Endodermal cell (in vitro differentiated cells): ENCODE measurements around the gene ZNF716. TPM values are rescaled to one million over a fixed set of nuclear protein-coding genes. Genes with fewer than 3 reads are reported as not detected.
A peak's percentile ranks its signal among the peaks of the same experiment; 100 is the strongest.

ENCODE experiments used
- DNase-seq: peaks from one replicate; pipeline ENCODE4 v3.0.0-alpha.2; 2017
- H3K27ac ChIP-seq: 2 replicates; pipeline ENCODE4 v1.5.1; 2013; ENCODE audit warnings: mild to moderate bottlenecking, low read depth, low read length, moderate library complexity
- H3K27me3 ChIP-seq: 2 replicates; pipeline ENCODE4 v1.6.1; 2013; ENCODE audit warnings: mild to moderate bottlenecking, low read length, moderate library complexity; ENCODE audit not compliant: insufficient read depth, control insufficient read depth, poor library complexity, severe bottlenecking
- H3K36me3 ChIP-seq: 2 replicates; pipeline ENCODE4 v1.7.0; 2013; ENCODE audit warnings: mild to moderate bottlenecking, low read length, moderate library complexity; ENCODE audit not compliant: control insufficient read depth, insufficient read depth
- H3K4me1 ChIP-seq: one replicate; pipeline ENCODE4 v1.7.0; 2013; ENCODE audit warnings: low read length; ENCODE audit not compliant: control insufficient read depth, insufficient read depth
- H3K4me3 ChIP-seq: 2 replicates; pipeline ENCODE4 v1.5.1; 2013; ENCODE audit warnings: mild to moderate bottlenecking, low read length, moderate library complexity
- H3K9ac ChIP-seq: 2 replicates; pipeline ENCODE4 v1.6.1; 2013; ENCODE audit warnings: mild to moderate bottlenecking, low read length, moderate library complexity; ENCODE audit not compliant: poor library complexity, severe bottlenecking; ENCODE audit errors: extremely low read depth
- H3K9me3 ChIP-seq: 2 replicates; pipeline ENCODE4 v1.6.1; 2013; ENCODE audit warnings: mild to moderate bottlenecking, low read length, moderate library complexity; ENCODE audit not compliant: control insufficient read depth
- H3K27ac Mint-ChIP-seq: 2 replicates; pipeline ENCODE4 v1.8.0; 2020; ENCODE audit warnings: mixed read lengths
- H3K27me3 Mint-ChIP-seq: 2 replicates; pipeline ENCODE4 v1.8.0; 2021; ENCODE audit warnings: mild to moderate bottlenecking, mixed read lengths; ENCODE audit not compliant: insufficient read depth
- H3K36me3 Mint-ChIP-seq: 2 replicates; pipeline ENCODE4 v1.8.0; 2020; ENCODE audit warnings: low read depth, mixed read lengths
- H3K4me1 Mint-ChIP-seq: 2 replicates; pipeline ENCODE4 v1.8.0; 2020; ENCODE audit warnings: mixed read lengths
- H3K4me3 Mint-ChIP-seq: 2 replicates; pipeline ENCODE4 v1.8.0; 2020; ENCODE audit warnings: mild to moderate bottlenecking, moderate library complexity, mixed read lengths
- H3K9me3 Mint-ChIP-seq: 2 replicates; pipeline ENCODE4 v1.8.0; 2020; ENCODE audit warnings: mild to moderate bottlenecking, mixed read lengths
- CTCF ChIP-seq: fragments of 200-600 bp; sonication (generic); conservative IDR thresholded peaks from 2 replicates; pipeline ENCODE4 v1.5.0; 2021; ENCODE audit warnings: antibody characterized with exemption, mild to moderate bottlenecking
- WGBS, 2 experiments: methylation state at CpG; one replicate each; pipeline versions ENCODE4 v1.1.5 to v1.1.7; 2013; ENCODE audit warnings: missing lambda C conversion rate in 2 of 2, mixed read lengths in 1 of 2; ENCODE audit not compliant: insufficient coverage in 1 of 2, insufficient read length in 1 of 2; 5-methylcytosine and 5-hydroxymethylcytosine counted together
- total RNA-seq, 2 donors: library from RNA; stranded (reverse); fragmentation: NEBNext Ultra II Directional in 1 of 2; extraction: Animal tissue kit (Norgen Biotek cat#: 25700) in 1 of 2; gene quantifications; 2 replicates in 1 of 2; 3 replicates in 1 of 2; pipeline ENCODE4 v1.2.1, GENCODE V29; 2021

ZNF716 gene
- total RNA-seq, 2 donors from 2014 or later = not detected

GRCh38 chr7:57425239-57425944, 24.6 kb upstream of the ZNF716 start:
- no peak overlapping the region for H3K4me3 Mint-ChIP-seq
- peaks cover 49% of the 10 kb centered on the region for H3K9me3 ChIP-seq
- TF ChIP-seq CTCF = no peak
- no peak for DNase-seq
- no peaks in the 10 kb centered on the region for H3K27me3 Mint-ChIP-seq
- WGBS, 2 experiments = 86 to 90% methylated on average over 20 to 39 of the region's 39 CpGs
- H3K9me3 Mint-ChIP-seq = peaks cover 73% of the 10 kb centered on the region
- no peak overlapping the region for H3K9ac ChIP-seq
- H3K27ac ChIP-seq = no peak overlapping the region
- H3K36me3 Mint-ChIP-seq = no peaks in the 10 kb centered on the region
- no peaks in the 10 kb centered on the region for H3K4me1 ChIP-seq
- H3K4me3 ChIP-seq = no peak overlapping the region
- no peaks in the 10 kb centered on the region for H3K27me3 ChIP-seq
- H3K36me3 ChIP-seq = no peaks in the 10 kb centered on the region
- H3K4me1 Mint-ChIP-seq = no peaks in the 10 kb centered on the region
- H3K27ac Mint-ChIP-seq = no peak overlapping the region

GRCh38 chr7:57425969-57426628, 23.9 kb upstream of the ZNF716 start:
- no peaks in the 10 kb centered on the region for H3K36me3 ChIP-seq
- H3K27ac ChIP-seq = no peak overlapping the region
- Mint-ChIP-seq H3K36me3 (no peaks in the 10 kb centered on the region), H3K27ac (no peak overlapping the region), H3K4me3 (no peak overlapping the region), H3K9me3 (peaks cover 77% of the 10 kb centered on the region), H3K4me1 (no peaks in the 10 kb centered on the region), H3K27me3 (no peaks in the 10 kb centered on the region)
- DNase-seq = no peak
- no peak overlapping the region for H3K4me3 ChIP-seq
- no peaks in the 10 kb centered on the region for H3K4me1 ChIP-seq
- peak; percentile 32 for TF ChIP-seq CTCF
- H3K27me3 ChIP-seq = no peaks in the 10 kb centered on the region
- 70 to 80% methylated on average over 7 to 29 of the region's 29 CpGs for WGBS, 2 experiments
- no peak overlapping the region for H3K9ac ChIP-seq
- peaks cover 55% of the 10 kb centered on the region for H3K9me3 ChIP-seq

- H3K27ac Mint-ChIP-seq = no peak overlapping the region
- DNase-seq = no peak
- Histone ChIP-seq H3K9ac (no peak overlapping the region), H3K4me1 (no peaks in the 10 kb centered on the region), H3K9me3 (peaks cover 52% of the 10 kb centered on the region), H3K27me3 (no peaks in the 10 kb centered on the region), H3K36me3 (no peaks in the 10 kb centered on the region), H3K4me3 (no peak overlapping the region), H3K27ac (no peak overlapping the region)
- no peaks in the 10 kb centered on the region for H3K27me3 Mint-ChIP-seq
- peaks cover 75% of the 10 kb centered on the region for H3K9me3 Mint-ChIP-seq
- no peaks in the 10 kb centered on the region for H3K4me1 Mint-ChIP-seq
- no peaks in the 10 kb centered on the region for H3K36me3 Mint-ChIP-seq
- no peak overlapping the region for H3K4me3 Mint-ChIP-seq
- WGBS, 2 experiments = 84% methylated on average over 10 of the region's 11 CpGs; no CpG with 5 or more reads in 1 of the 2 experiments
- TF ChIP-seq CTCF = no peak
Measured at GRCh38 chr7:57426629-57427003, 23.4 kb upstream of the ZNF716 start.
